ENCODE data around the gene RTL10.

The RTL10 gene

DNA sequence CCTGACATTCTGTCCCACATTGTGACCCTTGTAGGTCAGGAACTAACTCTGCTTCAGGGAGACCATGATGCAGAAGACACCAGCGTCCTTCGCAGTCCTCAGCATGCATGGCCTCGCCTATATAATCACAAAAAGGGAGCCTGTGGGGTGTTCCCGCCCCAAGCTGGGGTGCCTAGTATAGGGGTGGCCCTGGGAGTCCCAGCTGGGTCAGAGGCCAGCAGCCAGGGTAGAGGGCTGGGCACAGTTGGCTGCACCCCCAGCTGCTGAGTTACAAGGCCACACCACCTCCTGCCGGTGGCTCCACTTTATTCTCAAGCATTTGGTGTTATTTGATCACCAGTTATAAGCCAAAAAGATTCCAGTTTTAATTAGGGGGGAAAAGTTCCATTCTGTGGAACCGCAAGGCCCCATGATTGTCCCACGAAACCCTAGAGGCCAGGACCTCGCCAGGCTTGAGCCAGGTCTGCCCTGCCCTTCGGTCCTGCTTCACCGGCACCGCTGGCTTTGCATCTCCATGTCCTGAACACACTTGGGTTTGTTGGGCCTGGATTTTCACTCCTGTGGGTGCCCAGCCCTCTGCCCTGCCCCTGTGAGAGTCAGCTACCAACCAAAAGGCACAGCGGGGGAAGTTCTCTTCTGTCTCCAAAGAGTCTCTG is 15.0 kb upstream of the RTL10 start:
- TF ChIP-seq, protein P1, sequence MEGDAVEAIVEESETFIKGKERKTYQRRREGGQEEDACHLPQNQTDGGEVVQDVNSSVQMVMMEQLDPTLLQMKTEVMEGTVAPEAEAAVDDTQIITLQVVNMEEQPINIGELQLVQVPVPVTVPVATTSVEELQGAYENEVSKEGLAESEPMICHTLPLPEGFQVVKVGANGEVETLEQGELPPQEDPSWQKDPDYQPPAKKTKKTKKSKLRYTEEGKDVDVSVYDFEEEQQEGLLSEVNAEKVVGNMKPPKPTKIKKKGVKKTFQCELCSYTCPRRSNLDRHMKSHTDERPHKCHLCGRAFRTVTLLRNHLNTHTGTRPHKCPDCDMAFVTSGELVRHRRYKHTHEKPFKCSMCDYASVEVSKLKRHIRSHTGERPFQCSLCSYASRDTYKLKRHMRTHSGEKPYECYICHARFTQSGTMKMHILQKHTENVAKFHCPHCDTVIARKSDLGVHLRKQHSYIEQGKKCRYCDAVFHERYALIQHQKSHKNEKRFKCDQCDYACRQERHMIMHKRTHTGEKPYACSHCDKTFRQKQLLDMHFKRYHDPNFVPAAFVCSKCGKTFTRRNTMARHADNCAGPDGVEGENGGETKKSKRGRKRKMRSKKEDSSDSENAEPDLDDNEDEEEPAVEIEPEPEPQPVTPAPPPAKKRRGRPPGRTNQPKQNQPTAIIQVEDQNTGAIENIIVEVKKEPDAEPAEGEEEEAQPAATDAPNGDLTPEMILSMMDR (conservative IDR thresholded peaks at IDR 0.05; ENCODE audit: low read length), result no peak
- no peak overlapping the region for H3K4me3 ChIP-seq (ENCODE audit: low read length)
- no peak for DNase-seq (ENCODE audit: low read depth)

DNA sequence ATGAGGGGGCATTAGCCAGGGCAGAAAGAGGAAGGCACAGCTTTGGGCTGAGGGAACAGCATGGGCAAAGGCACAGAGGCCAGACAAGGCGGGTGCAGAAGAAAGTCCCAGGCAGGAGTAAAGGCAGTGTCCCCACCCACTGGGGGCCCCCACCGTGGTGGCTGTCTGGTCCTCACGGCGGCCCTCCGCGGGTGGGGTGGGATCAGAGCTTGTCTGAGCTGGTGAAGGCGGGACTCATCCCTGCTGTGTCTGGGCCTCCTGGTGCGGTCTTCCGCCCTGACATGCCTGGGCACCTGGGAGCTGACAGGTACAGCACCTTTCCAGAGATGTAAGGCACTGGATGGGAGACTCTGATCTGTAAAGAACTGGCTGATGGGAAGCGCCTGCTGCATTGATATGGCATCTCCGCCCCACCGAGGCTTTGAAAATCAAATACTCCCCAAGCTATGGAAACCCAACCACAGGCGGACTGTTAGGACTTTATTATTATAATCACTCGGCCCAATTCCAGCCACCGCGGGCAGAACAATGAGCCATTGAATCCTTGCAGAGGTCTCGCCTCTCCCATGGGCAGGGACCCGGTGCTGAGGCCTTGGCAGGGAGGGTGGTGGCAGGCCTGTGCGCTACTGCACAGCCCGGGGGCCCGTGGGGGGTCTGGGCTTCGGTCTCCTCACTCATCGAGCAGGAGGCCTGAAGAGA is 14.2 kb upstream of the RTL10 start:
- no peak for DNase-seq (ENCODE audit: low read depth)
- TF ChIP-seq, protein P1 (conservative IDR thresholded peaks at IDR 0.05; ENCODE audit: low read length), result no peak
- H3K4me3 ChIP-seq (ENCODE audit: low read length), result no peak overlapping the region

DNA sequence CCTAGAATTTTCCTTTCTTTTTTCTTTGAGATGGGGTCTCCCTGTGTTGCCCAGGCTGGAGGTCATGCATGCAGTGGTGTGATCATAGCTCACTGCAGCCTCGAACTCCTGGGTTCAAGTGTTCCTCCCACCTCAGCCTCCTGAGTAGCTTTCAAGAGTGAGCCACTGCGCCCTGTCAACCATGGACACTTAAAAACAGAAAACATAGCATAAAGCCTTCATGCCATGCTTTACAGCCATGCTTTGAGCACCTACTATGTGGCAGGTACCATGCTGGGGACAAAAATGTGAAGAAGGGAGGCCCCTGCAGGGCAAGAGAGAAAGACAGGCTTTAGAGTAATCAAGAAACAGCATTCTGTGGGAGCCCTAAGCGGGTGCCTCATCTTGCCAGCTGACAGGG is 13.7 kb upstream of the RTL10 start:
- no peak overlapping the region for H3K4me3 ChIP-seq (ENCODE audit: low read length)
- TF ChIP-seq, protein P1 (conservative IDR thresholded peaks at IDR 0.05; ENCODE audit: low read length), result no peak
- DNase-seq (ENCODE audit: low read depth), result no peak

DNA sequence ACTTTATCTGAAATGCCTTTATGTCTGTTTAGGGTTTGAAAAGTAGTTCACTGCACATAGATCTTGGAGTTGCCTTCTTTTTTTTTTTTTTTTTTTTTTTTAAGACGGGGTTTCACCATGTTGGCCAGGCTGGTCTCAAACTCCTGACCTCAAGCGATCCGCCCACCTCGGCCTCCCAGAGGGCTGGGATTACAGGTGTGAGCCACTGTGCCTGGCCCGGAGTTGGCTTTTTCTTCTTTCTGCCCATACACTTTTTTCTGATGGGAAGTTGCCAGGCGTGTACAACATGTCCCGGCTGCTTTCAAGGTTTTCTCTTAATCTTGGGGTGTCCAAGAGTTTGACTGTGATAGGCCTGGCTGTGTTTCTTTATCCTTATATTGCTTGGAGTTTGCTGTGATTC is 12.9 kb upstream of the RTL10 start:
- TF ChIP-seq, protein P1 (conservative IDR thresholded peaks at IDR 0.05; ENCODE audit: low read length), result no peak
- no peak for DNase-seq (ENCODE audit: low read depth)
- no peak overlapping the region for H3K4me3 ChIP-seq (ENCODE audit: low read length)

DNA sequence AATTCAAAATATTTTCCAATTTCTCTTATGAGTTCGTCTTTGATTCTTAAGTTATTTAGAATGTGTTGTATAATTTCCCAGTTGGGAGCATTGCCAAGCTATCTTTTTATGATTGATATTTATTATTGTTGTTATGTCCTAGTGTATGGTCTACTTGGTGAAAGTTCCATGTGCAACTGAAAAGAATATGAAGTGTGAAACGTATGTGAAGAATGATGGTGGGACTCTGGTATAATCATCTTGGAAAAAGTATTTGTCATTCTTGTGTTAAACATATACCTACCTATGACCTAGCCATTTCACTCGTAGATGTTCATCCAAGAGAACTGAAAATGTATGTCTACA is 12.0 kb upstream of the RTL10 start:
- TF ChIP-seq, protein P1 (conservative IDR thresholded peaks at IDR 0.05; ENCODE audit: low read length), result no peak
- no peak overlapping the region for H3K4me3 ChIP-seq (ENCODE audit: low read length)
- DNase-seq (ENCODE audit: low read depth), result no peak

DNA sequence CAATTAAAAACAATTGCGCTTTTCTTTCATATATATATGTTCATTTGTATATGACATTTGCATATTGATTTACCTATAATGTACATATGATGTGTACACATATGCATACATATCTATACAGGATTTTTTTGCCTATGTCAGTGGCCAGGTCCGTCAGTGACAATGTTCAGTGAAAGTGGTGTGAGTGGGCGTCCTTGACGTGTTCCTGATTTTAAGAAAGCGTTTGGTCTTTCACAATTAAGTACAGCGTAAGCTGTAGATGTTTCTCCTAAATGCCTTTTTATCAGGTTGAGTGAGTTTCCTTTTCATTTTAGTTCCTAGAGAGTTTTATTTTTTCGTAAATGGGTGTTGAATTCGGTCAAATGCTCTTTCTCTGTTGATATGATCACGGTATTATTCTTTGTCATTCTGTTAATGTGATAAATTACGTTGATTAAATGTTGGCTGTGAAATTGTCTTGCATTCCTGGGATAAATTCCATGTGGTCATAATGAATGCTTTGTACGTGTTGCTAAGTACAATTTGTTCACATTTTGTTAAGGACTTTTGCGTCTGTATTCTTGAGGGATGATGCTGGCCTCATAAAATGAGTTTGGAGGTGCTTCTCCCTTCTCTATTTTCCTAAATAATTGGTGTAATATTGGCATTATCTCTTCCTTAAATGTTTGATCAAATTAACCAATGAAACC is 10.6 kb upstream of the RTL10 start:
- TF ChIP-seq, protein P1 (conservative IDR thresholded peaks at IDR 0.05; ENCODE audit: low read length), result no peak
- H3K4me3 ChIP-seq (ENCODE audit: low read length), result no peak overlapping the region
- DNase-seq (ENCODE audit: low read depth), result no peak

All from AG10803 (cell line).